ENCODE results near the gene MAP3K6.
"Not testable (repeated sequence)": the region's sequence is repeated elsewhere in the genome, so short reads cannot be mapped to it uniquely, and the experiment has no call there.

The MAP3K6 gene

GRCh38 chr1:27395441-27396195, 28.9 kb upstream of the MAP3K6 start:
- DNase-seq = peak; percentile 88

GRCh38 chr1:27394925-27395324, 28.2 kb upstream of the MAP3K6 start:
- no peak for DNase-seq

GRCh38 chr1:27394282-27394658, 27.5 kb upstream of the MAP3K6 start:
- no peak for DNase-seq

GRCh38 chr1:27393641-27394281, 27.0 kb upstream of the MAP3K6 start:
- no peak for DNase-seq

GRCh38 chr1:27392778-27393635, 26.2 kb upstream of the MAP3K6 start:
- DNase-seq = no peak

- DNase-seq = peak; percentile 94
Observed at GRCh38 chr1:27392096-27392777, 25.5 kb upstream of the MAP3K6 start, which contains the start of gene GPR3. Gene GPR3, plus strand, starts transcription at chr1:27392622. Its CDS starts 1,177 bp downstream, at chr1:27393799.

GRCh38 chr1:27391511-27392095, 24.8 kb upstream of the MAP3K6 start:
- peak; percentile 48 for DNase-seq

- peak; percentile 81 for DNase-seq
Observed at GRCh38 chr1:27388337-27389005, 21.7 kb upstream of the MAP3K6 start.

GRCh38 chr1:27384797-27385196, 18.0 kb upstream of the MAP3K6 start:
- DNase-seq = not testable (repeated sequence)

GRCh38 chr1:27383661-27384060, 16.9 kb upstream of the MAP3K6 start:
- no peak for DNase-seq

GRCh38 chr1:27383039-27383605, 16.4 kb upstream of the MAP3K6 start, which contains the start of gene CD164L2:
Gene CD164L2, minus strand, starts transcription at chr1:27383333. Its CDS starts 94 bp downstream, at chr1:27383239.
- DNase-seq = peak; percentile 45

GRCh38 chr1:27381969-27382762, 15.4 kb upstream of the MAP3K6 start:
- DNase-seq = no peak

- no peak for DNase-seq
Observed at GRCh38 chr1:27380766-27381733, 14.3 kb upstream of the MAP3K6 start.

- DNase-seq = no peak
Observed at GRCh38 chr1:27380224-27380623, 13.5 kb upstream of the MAP3K6 start.

- DNase-seq = no peak
Observed at GRCh38 chr1:27379564-27380122, 12.9 kb upstream of the MAP3K6 start.

GRCh38 chr1:27377760-27378495, 11.2 kb upstream of the MAP3K6 start:
- no peak for DNase-seq

GRCh38 chr1:27374362-27375086, 7.8 kb upstream of the MAP3K6 start, which contains the start of gene FCN3:
Gene FCN3, minus strand, starts transcription at chr1:27374824. Its CDS starts 6 bp downstream, at chr1:27374818.
- DNase-seq = no peak
